Right cardiac atrium (tissue), 5 donors: ENCODE data around the gene ZNF398. TPM values are rescaled to one million over a fixed set of nuclear protein-coding genes. Genes with fewer than 3 reads are reported as not detected.
"Not testable (repeated sequence)": the region's sequence is repeated elsewhere in the genome, so short reads cannot be mapped to it uniquely, and the experiment has no call there.

Experiments
- ATAC-seq, 2 donors: fragments of 200-7000 bp; cut with Tn5 transposase; one replicate each; pipeline versions ENCODE4 v1.8.0 to v1.9.1; 2020; ENCODE audit warnings: moderate library complexity in 2 of 2, mild to moderate bottlenecking in 1 of 2
- DNase-seq, 3 donors: peaks; one replicate each; pipeline ENCODE4 v3.0.0-alpha.2; 2020
- H3K27ac ChIP-seq: one replicate; pipeline ENCODE4 v1.5.1; 2013; ENCODE audit warnings: mild to moderate bottlenecking, low read length, control low read depth, moderate library complexity
- H3K27me3 ChIP-seq: one replicate; pipeline ENCODE4 v1.6.1; 2013; ENCODE audit not compliant: control insufficient read depth, insufficient read depth
- H3K4me1 ChIP-seq: one replicate; pipeline ENCODE4 v1.6.1; 2013; ENCODE audit warnings: low read length; ENCODE audit not compliant: control insufficient read depth, insufficient read depth
- H3K4me3 ChIP-seq: one replicate; pipeline ENCODE4 v1.5.1; 2013; ENCODE audit warnings: low read length, control low read depth
- H3K9me3 ChIP-seq: one replicate; pipeline ENCODE4 v1.6.1; 2013; ENCODE audit warnings: low read length; ENCODE audit not compliant: control insufficient read depth
- WGBS: extraction: QIAGEN DNeasy Blood & Tissue Kit; methylation state at CpG from one replicate; pipeline ENCODE4 v1.1.7; 2013; 5-methylcytosine and 5-hydroxymethylcytosine counted together
- intact Hi-C, 4 donors: fragments of 100-400 bp; cut with DNase I; formaldehyde crosslinking; loops; one replicate each; pipeline versions ENCODE4 v1.11.0 to v1.14.0; 2022 to 2023
- polyA plus RNA-seq: library from polyadenylated mRNA; stranded (reverse); fragments of 200-250 nt; gene quantifications from one replicate; pipeline ENCODE4 v1.2.3, GENCODE V29; 2013
- total RNA-seq, 4 donors: library from RNA; stranded (reverse); fragmentation: NEBNext Ultra II Directional; extraction: Animal tissue kit (Norgen Biotek cat#: 25700); gene quantifications; one replicate each; pipeline ENCODE4 v1.2.1, GENCODE V29; 2021
- donor health status: healthy with polysubstance abuse.
- donor health status: DM: no; HTN: yes; CAD: no.
- donor health status: DM: no; HTN: no; CAD: no.
- donor health status: DM: no; HTN: yes; CAD: no; lungs with severe emphysema.
- donor health status: DM: yes; HTN: yes; CAD: no.

ZNF398 gene
- total and polyA plus RNA-seq, 5 donors = 2.5 to 10.3 (median 7.8) TPM

GRCh38 chr7:149216402-149216801 is 69.1 kb downstream of the ZNF398 start:
- Histone ChIP-seq H3K4me1 (no peaks in the 10 kb centered on the region), H3K9me3 (no peaks in the 10 kb centered on the region), H3K27ac (no peak overlapping the region), H3K27me3 (no peaks in the 10 kb centered on the region), H3K4me3 (no peak overlapping the region)
- intact Hi-C loops = no loop called here
- ATAC-seq = no peak
- no peak for DNase-seq
- 41% methylated on average over 2 of the region's 2 CpGs for WGBS

GRCh38 chr7:149217570-149217969 is 70.3 kb downstream of the ZNF398 start:
- no peak for ATAC-seq
- no peak for DNase-seq
- WGBS = 84% methylated on average over 6 of the region's 6 CpGs

GRCh38 chr7:149218469-149219420 is 71.5 kb downstream of the ZNF398 start:
- intact Hi-C loops = no loop called here
- Histone ChIP-seq H3K27me3 (no peaks in the 10 kb centered on the region), H3K4me1 (no peaks in the 10 kb centered on the region), H3K4me3 (no peak overlapping the region), H3K9me3 (no peaks in the 10 kb centered on the region), H3K27ac (no peak overlapping the region)
- 82% methylated on average over 10 of the region's 10 CpGs for WGBS
- ATAC-seq = no peak
- no peak for DNase-seq

More at GRCh38 chr7:149217570-149217969, 70.3 kb downstream of the ZNF398 start:
- H3K27ac ChIP-seq = no peak overlapping the region
- intact Hi-C loops = no loop called here
- H3K27me3 ChIP-seq = no peaks in the 10 kb centered on the region
- H3K9me3 ChIP-seq = no peaks in the 10 kb centered on the region
- H3K4me1 ChIP-seq = no peaks in the 10 kb centered on the region
- no peak overlapping the region for H3K4me3 ChIP-seq

- no peak overlapping the region for H3K4me3 ChIP-seq
- intact Hi-C loops = no loop called here
- no peaks in the 10 kb centered on the region for H3K4me1 ChIP-seq
- no peaks in the 10 kb centered on the region for H3K9me3 ChIP-seq
- H3K27ac ChIP-seq = no peak overlapping the region
- no peak for DNase-seq
- 72% methylated on average over 6 of the region's 6 CpGs for whole genome bisulfite sequencing
- ATAC-seq = no peak
- H3K27me3 ChIP-seq = no peaks in the 10 kb centered on the region
Measured at GRCh38 chr7:149220534-149220933, 73.3 kb downstream of the ZNF398 start.

- ATAC-seq (no peak), DNase-seq (no peak)
- no peak overlapping the region for H3K27ac ChIP-seq
- WGBS = 96% methylated on average over 8 of the region's 8 CpGs
- H3K4me1 ChIP-seq = no peaks in the 10 kb centered on the region
- H3K9me3 ChIP-seq = no peaks in the 10 kb centered on the region
- intact Hi-C loops = no loop called here
- no peak overlapping the region for H3K4me3 ChIP-seq
- no peaks in the 10 kb centered on the region for H3K27me3 ChIP-seq
Measured at GRCh38 chr7:149223176-149223575, 75.9 kb downstream of the ZNF398 start.

- 97% methylated on average over 39 of the region's 39 CpGs for WGBS
Measured at GRCh38 chr7:149223761-149224160, 76.5 kb downstream of the ZNF398 start.

GRCh38 chr7:149224352-149224751 is 77.1 kb downstream of the ZNF398 start:
- Histone ChIP-seq H3K9me3 (no peaks in the 10 kb centered on the region), H3K27me3 (no peaks in the 10 kb centered on the region), H3K27ac (no peak overlapping the region), H3K4me3 (no peak overlapping the region), H3K4me1 (no peaks in the 10 kb centered on the region)
- no peak for DNase-seq
- peak; percentile 8 to 16 for ATAC-seq
- WGBS = 98% methylated on average over 37 of the region's 37 CpGs
- intact Hi-C loops = no loop called here

More at GRCh38 chr7:149223761-149224160, 76.5 kb downstream of the ZNF398 start:
- Histone ChIP-seq H3K27me3 (no peaks in the 10 kb centered on the region), H3K27ac (no peak overlapping the region), H3K4me1 (no peaks in the 10 kb centered on the region), H3K4me3 (no peak overlapping the region), H3K9me3 (no peaks in the 10 kb centered on the region)
- intact Hi-C loops = no loop called here
- DNase-seq = peak in 1 of 3 donors; percentile 58
- no peak for ATAC-seq

- ATAC-seq (no peak), DNase-seq (no peak)
- Histone ChIP-seq H3K27ac (no peak overlapping the region), H3K9me3 (no peaks in the 10 kb centered on the region), H3K27me3 (no peaks in the 10 kb centered on the region), H3K4me1 (no peaks in the 10 kb centered on the region), H3K4me3 (no peak overlapping the region)
- intact Hi-C loops = no loop called here
- WGBS = 95% methylated on average over 19 of the region's 19 CpGs
Measured at GRCh38 chr7:149225106-149225505, 77.9 kb downstream of the ZNF398 start.

GRCh38 chr7:149225656-149226055 is 78.4 kb downstream of the ZNF398 start:
- Histone ChIP-seq H3K9me3 (no peaks in the 10 kb centered on the region), H3K4me3 (no peak overlapping the region), H3K27me3 (no peaks in the 10 kb centered on the region), H3K4me1 (no peaks in the 10 kb centered on the region), H3K27ac (no peak overlapping the region)
- WGBS = 91% methylated on average over 22 of the region's 22 CpGs
- ATAC-seq = no peak
- intact Hi-C loops = no loop called here
- DNase-seq = peak in 1 of 3 donors; percentile 66

- H3K27ac ChIP-seq, H3K27me3 ChIP-seq, DNase-seq, H3K4me3 ChIP-seq, intact Hi-C loops, H3K9me3 ChIP-seq, H3K4me1 ChIP-seq, ATAC-seq: not testable (repeated sequence)
- WGBS = 89% methylated on average over 17 of the region's 17 CpGs
Measured at GRCh38 chr7:149226366-149226765, 79.1 kb downstream of the ZNF398 start.

- no peak overlapping the region for H3K27ac ChIP-seq
- H3K4me1 ChIP-seq = no peaks in the 10 kb centered on the region
- H3K4me3 ChIP-seq = no peak overlapping the region
- ATAC-seq (peak in 1 of 2 donors; percentile 10), DNase-seq (no peak)
- 78% methylated on average over 6 of the region's 6 CpGs for WGBS
- H3K9me3 ChIP-seq = no peaks in the 10 kb centered on the region
- no peaks in the 10 kb centered on the region for H3K27me3 ChIP-seq
- intact Hi-C loops = no loop called here
Measured at GRCh38 chr7:149226840-149227494, 79.7 kb downstream of the ZNF398 start.
